ENCODE measurements around the gene CCL18.

DNA sequence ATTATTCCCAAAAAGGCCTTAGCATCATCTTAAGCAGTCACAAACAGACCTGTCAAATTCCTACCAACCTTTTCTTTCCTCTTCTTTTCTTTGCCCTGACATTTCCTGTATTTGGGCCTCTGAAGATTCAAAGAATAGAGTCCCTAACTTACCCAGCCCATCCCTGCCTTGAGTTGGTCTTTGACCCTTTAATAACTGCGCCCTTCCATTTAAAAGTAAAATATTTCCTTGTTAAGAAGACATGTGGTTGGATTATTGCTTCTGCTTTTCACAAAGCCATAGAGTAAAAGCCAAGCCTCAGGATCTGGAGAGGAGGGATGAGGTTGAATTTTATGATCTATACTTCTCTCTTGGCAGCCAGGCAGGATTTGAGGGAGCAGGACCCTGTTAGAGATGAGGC lies 33.1 kb upstream of the CCL18 start:
- TF ChIP-seq, protein P1, sequence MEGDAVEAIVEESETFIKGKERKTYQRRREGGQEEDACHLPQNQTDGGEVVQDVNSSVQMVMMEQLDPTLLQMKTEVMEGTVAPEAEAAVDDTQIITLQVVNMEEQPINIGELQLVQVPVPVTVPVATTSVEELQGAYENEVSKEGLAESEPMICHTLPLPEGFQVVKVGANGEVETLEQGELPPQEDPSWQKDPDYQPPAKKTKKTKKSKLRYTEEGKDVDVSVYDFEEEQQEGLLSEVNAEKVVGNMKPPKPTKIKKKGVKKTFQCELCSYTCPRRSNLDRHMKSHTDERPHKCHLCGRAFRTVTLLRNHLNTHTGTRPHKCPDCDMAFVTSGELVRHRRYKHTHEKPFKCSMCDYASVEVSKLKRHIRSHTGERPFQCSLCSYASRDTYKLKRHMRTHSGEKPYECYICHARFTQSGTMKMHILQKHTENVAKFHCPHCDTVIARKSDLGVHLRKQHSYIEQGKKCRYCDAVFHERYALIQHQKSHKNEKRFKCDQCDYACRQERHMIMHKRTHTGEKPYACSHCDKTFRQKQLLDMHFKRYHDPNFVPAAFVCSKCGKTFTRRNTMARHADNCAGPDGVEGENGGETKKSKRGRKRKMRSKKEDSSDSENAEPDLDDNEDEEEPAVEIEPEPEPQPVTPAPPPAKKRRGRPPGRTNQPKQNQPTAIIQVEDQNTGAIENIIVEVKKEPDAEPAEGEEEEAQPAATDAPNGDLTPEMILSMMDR (IDR thresholded peaks at IDR 0.05; ENCODE audit: insufficient read depth, low read depth, low read length), result no peak
- TF ChIP-seq EZH2 (IDR thresholded peaks at IDR 0.05; ENCODE audit: insufficient read depth, low read length), result no peak
